ENCODE measurements around the gene GGA2.
A peak's percentile ranks its signal among the peaks of the same experiment; 100 is the strongest.
"Not testable (repeated sequence)": the region's sequence is repeated elsewhere in the genome, so short reads cannot be mapped to it uniquely, and the experiment has no call there.

Gene GGA2

DNA sequence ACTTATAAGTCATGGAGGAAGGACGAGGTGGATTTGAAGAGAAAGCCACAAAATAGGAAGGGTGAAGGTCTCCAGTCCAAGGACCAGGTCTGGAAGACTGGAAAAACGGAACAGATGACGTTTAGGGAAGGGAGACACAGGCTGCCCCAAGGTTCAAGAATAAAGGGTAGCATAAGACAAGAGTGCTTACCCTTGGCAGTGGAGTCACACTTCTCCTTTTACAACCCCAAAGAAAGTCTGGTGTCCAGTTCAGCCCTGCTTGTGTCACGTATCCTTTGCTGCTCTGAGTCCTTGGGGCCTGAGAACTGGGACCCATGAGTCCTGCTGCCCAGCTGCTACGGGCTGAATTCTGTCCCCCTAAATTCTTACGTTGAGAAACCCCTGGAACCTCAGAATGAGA, 13.0 kb upstream of the GGA2 start:
- no peak for DNase-seq

DNA sequence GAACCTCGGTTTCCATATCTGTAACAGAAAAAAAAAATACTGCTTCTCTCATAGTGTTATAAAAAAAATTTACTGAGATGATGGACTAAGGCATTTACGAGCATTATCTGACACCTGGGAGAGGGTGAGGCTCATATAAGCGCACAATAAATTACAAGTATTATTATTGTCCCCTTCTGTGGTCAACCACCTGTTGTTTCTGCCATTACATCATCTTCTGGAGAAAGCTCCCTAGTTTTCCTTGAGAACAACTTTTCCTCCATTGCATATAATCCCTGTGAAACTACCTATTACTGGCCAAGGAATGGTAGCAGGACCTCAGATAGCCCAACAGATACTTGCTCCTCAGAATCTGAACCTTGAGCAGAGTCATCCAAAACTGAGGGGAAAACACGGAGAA, 11.7 kb upstream of the GGA2 start:
- DNase-seq: no peak

DNA sequence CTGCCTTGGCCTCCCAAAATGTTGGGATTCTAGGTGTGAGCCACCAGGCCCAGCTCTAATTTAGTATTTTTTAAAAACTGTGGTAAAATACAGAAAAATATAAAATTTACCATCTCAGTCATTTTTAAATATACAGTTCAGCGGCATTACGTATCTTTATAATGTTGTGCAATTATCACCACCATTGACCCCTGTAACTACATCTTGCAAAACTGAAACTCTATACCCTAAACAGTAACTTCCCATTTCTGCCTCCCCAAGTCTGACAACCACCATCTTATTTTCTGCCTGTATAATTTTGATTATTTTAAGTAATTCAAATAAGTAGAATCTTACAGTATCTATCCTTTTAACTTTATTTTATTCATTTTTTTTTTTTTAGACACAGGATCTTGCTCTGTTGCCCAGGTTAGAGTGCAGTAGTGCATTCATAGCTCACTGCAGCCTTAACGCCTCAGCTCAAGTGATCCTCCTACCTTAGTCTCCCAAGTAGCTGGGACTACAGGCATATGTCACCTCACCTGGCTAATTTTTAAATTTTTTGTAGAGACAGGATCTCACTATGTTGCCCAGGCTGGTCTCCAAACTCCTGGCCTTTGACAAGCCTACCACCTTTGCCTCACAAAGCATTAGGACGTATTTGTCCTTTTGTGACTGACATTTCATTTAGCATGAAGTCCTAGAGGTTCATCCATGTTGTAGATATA, 10.9 kb upstream of the GGA2 start:
- DNase-seq: no peak

DNA sequence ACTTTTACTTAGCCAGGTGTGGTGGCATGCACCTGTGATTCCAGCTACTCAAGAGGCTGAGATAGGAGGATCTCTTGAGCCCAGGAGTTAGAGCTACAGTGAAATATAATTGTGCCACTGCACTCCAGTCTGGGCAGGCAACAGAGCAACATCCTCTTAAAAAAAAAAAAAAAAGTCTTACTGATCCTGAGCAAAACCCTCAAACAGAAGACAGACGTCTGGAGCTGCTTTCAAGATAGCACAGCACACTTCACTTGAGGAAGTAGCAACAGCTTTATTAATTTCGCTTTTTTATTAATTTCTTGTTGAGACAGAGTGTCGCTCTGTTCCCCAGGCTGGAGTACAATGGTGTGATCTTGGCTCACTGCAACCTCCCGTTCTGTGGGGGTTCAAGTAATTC, 10.2 kb upstream of the GGA2 start:
- DNase-seq: no peak

DNA sequence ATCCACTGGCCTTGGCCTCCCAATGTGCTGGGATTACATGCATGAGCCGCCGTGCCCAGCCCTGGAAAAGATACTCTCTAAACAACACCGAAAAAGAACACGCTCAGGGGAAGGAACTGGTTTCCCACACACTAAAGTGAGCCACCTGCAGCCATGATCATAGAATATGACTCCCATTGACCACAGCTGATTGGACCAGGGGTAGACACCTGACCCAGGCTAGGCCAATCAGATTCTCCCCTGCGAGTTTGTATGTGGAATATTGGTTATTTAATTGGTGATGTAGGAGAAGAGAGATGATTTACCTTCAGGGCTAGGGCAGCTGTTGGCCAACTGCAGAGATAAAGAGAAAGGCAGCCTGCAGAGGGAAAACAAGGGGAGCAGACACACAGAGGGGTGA, 9.0 kb upstream of the GGA2 start:
- no peak for DNase-seq

DNA sequence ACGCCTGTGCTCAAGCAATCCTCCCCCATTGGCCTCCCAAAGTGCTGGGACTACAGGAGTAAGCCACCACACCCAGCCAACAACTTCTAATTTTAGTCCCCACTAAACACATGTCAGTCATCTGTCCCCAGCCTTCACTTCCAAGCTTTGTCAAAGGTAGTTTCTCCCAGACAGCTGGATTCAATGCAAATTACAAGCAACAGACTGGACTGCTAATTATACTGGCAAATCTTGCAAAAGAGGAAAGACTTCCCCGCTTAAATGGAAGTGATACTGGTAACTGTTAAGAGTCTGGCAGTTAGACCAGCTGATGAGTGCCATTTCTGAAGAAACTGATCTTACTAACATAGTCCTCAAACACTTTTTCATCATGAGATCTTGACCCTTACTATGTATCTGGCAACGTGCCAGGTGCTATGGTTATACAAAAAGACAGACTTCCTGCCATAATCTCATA, 8.2 kb upstream of the GGA2 start:
- DNase-seq: no peak

DNA sequence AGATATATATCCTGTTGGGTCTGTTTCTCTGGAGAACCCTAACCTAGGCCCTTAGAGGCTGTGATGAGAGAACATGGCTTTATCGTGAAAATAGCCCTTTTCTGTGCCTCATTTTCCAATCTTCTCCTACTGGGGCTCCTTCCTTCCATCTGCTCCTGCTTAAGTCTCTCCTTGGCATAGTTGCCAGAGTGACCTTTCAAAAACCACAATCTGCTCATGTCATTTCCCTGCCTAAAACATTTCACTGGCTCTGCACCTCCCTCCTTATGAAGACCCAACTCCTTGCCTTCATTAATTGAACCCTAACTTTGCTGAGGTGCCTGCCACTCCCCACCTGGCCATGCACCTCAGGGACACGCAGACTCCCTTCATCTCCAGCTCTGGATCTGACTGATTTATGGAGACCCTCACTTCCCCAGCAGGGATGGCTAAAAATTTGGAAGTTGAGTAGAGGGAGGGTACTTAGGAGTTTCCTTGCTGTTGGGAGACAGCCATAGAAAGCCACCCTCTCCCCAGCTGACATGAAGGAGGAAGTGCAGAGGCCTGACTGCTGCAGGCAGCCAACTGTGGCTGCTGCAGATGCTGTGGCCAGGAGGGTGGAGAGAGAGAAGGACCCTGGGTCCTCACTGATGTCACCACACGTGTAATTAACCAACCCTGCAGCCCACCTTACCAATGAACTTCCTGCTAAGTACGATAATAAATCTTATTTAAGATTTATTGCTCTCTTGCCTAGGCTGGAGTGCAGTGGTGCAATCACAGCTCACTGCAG, 6.3 kb upstream of the GGA2 start:
- DNase-seq: no peak

DNA sequence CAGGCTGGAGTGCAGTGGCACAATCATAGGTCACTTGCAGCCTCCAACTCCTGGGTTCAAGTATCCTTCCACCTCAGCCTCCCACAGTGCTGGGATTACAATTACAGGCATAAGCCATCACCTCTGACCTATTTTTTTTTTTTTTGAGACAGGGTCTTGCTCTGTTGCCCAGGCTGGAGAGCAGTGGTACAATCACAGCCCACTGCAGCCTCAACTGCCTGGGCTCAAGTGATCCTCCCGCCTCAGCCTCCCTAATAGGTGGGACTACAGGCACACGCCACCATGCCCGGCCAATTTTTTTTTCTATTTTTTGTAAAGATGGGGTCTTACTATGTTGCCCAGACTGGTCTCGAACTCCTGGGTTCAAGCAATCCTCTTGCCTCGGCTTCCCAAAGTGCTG, 5.6 kb upstream of the GGA2 start:
- DNase-seq: no peak

DNA sequence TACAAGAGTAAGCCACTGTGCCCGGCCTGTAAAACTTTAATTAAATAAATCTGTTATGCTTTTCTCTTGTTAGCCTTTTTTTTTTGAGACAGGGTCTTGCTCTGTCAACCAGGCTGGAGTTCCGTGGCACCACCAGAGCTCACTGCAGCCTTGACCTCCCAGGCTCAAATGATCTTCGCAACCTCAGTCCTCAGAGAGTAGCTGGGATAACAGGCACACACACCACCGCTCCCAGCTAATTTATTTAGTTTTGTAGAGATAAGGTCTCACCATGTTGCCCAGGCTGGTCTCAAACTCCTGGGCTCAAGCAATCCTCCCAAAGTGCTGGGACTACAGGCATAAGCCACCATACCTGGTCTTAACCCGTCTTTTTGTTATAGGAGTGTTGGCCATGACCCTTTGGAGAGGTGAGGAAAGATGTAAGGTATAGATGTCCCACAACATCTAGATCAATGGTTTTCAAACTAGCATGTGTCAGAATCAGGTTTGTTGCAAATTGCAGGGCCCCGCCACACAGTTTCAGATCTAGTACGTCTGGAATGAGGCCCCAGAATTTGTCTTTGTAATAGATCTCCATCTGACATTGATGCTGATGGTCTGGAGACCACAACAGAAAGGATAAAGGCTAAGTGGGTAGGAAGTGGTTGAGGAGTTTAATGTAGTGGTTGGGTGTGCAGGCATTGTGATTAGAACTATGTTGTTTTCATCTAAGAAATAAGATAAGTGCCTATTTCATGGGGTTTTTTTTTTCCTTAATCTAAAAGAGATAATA, 4.3 kb upstream of the GGA2 start:
- peak; percentile 37 for DNase-seq

DNA sequence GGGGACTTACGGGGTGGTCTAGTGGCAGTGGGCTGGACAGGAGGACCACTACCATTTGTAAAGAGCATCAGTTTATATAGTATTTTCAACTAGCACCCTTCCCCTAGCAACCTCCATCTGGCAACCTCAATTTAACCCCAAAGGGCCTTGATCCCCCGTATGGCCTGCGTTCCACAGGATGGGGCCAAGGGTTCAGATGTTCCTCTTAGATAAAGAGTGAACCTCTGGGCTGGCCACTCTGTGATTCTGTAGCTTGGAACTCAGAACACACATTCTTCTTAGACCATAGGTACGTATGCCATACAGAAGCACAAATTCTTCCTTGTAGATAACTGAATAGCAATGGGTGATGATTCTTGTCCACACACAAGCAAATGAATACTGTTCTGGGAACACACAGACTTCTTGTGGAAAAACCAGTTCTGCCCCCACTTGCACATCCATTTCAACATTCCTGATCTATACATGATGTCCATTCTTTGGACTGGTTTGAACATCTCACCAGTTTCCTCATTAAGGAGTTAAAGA, 1.9 kb upstream of the GGA2 start:
- no peak for DNase-seq

DNA sequence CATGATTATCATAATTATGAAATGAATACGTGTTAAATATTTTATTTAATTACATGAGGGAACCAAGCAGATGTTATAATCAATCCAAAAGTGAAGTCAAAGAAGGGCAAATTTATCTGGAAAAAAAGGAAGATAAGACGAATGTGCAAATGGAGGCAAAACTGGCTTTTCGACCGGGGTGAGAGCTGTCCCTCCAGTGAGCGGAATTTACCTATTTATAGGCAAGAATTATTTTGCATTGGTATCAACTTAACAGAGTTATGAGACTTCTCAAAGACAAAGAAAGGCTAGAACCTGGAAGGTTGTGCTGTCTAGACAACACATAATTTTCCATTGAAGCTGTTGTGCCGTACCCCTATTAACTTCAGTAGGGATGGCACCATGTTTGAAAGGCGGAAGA, 1.4 kb upstream of the GGA2 start:
- no peak for DNase-seq

DNA sequence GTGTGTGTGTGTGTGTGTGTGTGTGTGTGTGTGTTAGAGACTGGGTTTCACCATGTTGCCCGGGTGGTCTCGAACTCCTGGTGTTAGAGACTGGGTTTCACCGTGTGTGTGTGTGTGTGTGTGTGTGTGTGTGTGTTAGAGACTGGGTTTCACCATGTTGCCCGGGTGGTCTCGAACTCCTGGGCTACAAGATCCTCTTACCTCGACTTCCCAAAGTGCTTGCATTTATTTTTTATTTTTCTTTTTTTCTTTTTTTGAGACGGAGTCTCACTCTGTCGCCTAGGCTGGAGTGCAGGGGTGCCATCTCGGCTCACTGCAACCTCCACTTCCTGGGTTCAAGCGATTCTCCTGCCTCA, 599 bp upstream of the GGA2 start:
- not testable (repeated sequence) for DNase-seq

DNA sequence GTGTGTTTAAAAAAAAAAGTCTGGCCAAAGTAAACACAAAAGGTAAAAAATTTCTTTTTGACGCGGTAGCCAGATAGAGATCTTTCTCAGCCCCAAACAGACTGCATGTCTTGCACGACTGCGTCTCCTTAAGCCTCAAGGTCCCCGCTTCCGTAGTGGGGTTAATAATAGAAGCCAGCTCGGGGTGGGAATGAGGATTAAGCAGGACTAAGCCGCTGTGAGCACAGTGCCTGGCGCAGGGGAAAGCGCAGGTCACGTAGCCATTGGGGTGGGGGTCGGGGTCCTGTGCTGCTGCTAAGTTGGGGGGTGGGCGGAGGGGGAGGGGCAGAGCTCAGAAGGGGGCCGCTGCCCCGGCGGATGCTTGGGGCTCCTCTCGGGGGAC, 521 bp downstream of the GGA2 start:
- DNase-seq: peak; percentile 35

DNA sequence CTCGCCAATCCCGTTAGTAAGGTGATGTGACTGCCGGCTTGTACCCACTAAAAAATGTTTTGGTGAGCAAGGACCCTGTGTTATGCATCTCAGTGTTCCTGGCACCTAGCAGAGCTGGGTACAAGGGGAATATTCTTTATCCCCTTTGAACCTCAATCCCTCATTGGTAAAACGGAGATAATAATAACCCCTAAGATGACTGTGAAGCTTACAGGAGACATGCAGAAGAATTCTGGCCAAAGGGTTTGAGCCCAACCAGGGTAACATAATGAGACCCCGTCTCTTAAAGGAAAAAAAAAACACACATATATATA, 896 bp downstream of the GGA2 start:
- DNase-seq: no peak

DNA sequence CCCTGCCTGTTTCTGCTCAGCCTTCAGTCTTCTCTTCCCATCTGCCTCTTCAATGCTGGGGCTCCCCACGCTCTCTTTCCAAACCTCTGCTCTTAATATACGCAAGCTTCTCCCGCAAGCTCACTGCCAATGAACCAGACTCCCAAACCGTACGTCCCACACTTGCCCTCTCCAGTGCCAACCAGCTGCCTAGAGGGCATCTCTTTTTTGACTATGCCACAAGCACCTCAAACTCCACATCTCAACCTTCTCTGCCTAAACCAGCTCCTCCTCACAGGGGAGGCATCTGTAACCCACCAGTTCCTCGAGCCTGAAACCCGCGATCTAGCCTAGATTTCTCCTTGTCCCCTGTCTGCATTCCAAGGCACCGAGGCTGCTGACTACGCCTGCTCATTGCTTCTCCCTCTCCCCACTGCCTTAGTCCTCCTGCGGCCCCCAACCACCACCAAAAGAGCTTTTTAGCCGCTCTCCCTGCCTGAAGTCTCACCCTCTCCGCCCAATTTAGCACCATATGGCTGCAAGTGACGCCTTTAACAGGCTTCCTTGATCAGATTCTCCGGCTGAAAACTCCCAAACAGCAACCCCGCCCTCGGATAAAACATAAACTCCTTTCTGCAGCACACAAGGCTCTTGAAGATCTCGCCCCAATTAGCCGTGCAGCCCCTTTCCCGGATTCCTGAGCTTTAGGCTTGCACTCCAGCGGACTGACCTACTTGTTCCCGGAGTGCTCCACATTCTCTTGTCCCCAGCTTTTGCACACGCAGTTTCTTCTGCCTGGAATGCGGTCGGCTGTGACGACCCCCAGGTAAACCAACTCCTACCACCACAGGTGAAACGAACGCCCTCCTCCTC, 1.5 kb downstream of the GGA2 start:
- DNase-seq: no peak

DNA sequence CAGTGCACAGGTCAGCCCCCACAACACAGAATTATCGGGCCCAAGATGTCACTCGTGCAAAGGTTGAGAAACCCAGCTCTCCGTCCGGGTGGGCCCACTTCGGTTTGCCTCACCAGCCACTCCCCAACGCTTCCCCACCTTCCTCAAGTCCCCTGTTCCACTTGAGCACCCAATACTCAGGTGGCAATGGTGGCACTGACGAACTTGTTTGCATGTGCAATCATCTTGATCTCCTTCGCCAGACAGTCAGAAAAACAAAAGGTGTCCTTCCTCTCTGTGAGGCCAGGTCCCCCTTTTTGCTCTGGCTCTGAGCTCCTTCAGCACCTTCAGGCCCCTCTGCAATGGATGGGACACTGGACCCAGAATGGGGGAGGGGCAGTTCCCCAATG, 3.7 kb downstream of the GGA2 start:
- DNase-seq: no peak

DNA sequence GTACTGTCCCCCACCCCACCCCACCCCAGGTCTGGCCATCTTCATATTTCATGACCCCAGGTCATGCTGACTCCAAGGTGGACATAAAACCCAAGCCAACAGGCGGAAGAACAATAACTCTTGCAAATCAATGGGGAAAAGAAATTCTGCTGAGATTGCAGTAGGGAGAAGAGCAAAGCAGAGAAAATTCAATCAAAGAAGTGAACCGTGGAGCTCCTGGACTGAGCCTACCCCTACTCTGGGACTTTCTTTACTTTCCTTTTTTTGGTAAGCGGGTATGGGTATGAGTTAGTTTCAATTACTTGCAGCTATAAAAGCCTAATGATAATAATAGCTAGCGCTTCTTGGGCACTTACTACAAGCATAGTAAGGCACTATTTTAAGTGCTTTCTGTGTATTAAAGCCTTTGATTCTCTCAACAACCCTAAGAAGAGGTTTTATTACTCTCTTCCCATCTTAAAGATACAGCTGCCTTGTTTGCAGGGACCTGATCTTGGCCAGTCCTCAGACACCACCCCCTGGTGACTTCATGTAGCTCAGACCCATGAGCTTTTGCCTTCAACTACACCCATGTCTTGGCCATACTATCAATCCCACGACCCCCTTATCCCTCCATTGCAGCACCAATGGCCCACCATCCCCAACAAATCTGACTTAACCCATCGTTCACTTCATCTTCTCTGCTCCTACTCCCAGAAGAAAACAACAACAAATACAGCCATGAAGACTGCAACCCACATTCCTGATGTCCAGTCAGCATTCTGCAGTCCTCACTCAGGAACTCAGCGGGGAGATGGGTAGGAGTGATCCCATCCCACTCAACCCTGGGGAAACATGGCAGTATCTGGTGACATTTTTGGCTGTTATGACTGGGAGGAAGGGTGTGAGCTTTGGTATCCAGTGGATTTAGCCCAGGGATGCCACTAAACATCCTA, 4.4 kb downstream of the GGA2 start:
- no peak for DNase-seq

DNA sequence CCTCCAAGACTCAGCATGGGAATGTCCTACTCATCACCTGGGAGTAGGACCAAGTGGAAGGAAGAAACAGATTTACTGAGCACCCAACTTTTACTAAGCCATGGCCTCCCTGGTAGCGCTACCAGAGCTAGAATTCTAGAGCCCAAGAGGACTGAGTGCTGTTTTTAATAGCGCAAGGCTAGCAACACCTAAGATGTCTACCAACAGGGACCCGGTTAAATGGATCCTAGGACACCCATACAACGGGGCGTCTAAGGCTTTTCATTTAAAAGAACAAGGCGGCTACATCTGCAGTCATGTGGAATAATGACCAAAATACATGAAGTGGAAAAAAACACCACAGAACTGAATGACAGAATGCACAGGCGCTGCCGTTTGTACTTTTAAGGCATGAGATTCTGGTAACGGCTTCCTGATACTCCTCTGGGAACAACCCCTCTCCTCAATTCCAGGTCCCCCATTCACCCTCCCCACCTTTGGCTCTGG, 5.1 kb downstream of the GGA2 start:
- no peak for DNase-seq

DNA sequence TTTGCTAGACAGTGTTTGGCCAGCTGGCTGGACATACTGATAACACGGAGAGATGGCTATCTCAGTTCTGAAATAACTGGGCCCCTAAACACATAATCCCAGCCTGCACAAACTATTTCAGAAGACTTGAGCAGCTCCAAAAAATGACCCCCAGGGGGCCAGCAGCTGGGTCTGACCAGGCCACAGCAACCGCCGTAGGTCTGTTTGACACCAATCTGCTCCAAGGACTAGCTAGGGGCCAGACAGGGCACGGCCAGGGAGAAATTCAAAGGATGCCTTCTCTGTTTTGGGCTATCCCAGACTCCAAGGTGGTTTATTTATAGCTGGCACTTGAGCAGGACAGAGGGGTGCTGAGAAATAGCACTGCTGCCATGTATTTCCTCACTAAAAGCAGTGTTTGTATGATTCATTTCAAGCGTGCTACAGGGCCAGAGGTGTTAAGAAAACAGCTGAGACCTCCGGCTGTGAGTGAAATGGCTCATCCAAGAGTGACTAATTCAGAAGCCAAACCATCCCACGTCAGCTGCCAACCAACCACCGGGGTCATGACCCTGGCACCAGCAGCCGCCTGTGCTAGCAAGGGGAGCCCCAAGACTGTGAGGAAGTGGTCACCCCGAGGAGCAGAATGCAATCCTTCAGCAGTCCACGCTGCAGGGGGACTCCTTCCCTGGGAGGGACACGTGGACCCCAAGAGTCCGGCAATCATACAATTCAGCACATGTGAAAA, 5.7 kb downstream of the GGA2 start:
- peak; percentile 89 for DNase-seq

DNA sequence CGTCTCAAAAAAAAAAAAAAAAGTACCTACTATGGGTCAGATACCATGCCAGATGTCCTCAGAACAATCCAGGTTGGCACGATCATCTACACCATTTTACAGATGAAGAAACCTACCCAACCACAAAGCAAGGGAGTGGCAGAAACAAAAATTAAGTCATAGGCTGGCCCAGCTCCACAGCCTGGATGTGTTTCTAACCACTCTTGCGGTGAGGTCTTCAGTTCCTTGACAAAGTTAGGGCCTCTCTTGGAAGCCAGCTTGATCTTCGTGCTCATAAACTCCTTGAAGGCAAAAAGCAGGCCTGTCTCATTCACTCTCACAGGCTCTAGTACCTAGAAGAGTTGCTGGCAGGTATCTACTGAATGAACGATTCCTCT, 6.2 kb downstream of the GGA2 start:
- DNase-seq: no peak

DNA sequence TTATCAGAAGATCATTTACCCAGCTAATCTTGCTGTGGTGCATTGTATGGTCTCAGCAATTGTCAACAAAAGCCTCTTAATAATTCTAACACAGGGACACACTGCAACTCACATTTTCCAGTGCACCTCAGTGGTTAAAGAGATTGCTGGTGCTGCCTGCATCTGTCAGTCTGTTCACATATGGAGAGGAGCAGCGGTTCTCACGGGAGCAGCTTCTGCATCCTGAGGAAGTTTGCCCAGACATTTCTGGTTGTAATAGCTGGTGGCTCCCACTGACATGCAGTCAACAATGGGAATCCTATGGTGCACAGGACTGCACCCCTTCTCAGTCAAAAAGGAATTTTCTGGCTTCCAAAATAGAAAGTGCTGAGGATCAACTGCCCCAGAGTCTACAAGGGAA, 7.8 kb downstream of the GGA2 start:
- no peak for DNase-seq
